Common myeloid progenitor, CD34-positive (primary cell): ENCODE measurements around the gene ANKRD33.

Source experiments
- CTCF ChIA-PET: fragments of 350-600 bp; sonication (Branson Sonifier 250); formaldehyde crosslinking; loops from one replicate; lab custom pipeline; 2021; ENCODE audit warnings: antibody characterized with exemption; lab: Charles Lee
- POLR2A ChIA-PET: fragments of 350-600 bp; sonication (Branson Sonifier 250); formaldehyde crosslinking; loops from one replicate; lab custom pipeline; 2021; ENCODE audit warnings: antibody characterized with exemption; lab: Charles Lee
- DNase-seq, 3 donors: peaks; one replicate each; pipeline versions ENCODE4 v3.0.0 to v3.0.0-alpha.2; 2013
- H3K27ac ChIP-seq, 2 experiments: 1 replicate in 1 of 2; 2 replicates in 1 of 2; pipeline ENCODE4 v1.7.0; 2013; ENCODE audit warnings: inconsistent platforms in 2 of 2, low read length in 2 of 2, mild to moderate bottlenecking in 2 of 2, low read depth in 1 of 2, moderate library complexity in 1 of 2; ENCODE audit not compliant: severe bottlenecking in 2 of 2, insufficient read depth in 1 of 2, poor library complexity in 1 of 2
- H3K27me3 ChIP-seq, 5 experiments: replicated peaks in 2 of 5; 1 replicate in 3 of 5; 2 replicates in 2 of 5; pipeline versions ENCODE4 v1.6.1 to v1.7.0; 2013; ENCODE audit warnings: low read length in 4 of 5, mild to moderate bottlenecking in 2 of 5, moderate library complexity in 2 of 5, inconsistent platforms in 1 of 5; ENCODE audit not compliant: insufficient read depth in 5 of 5, control insufficient read depth in 4 of 5
- H3K36me3 ChIP-seq, 4 experiments: 1 replicate in 2 of 4; 2 replicates in 2 of 4; pipeline versions ENCODE4 v1.6.1 to v1.7.0; 2013; ENCODE audit warnings: low read length in 3 of 4, control low read depth in 1 of 4, mild to moderate bottlenecking in 1 of 4; ENCODE audit not compliant: control insufficient read depth in 4 of 4, insufficient read depth in 4 of 4
- H3K4me1 ChIP-seq, 4 experiments: 1 replicate in 3 of 4; 2 replicates in 1 of 4; pipeline versions ENCODE4 v1.6.1 to v1.7.1; 2013; ENCODE audit warnings: low read length in 3 of 4, mild to moderate bottlenecking in 3 of 4, control low read depth in 1 of 4, inconsistent platforms in 1 of 4, moderate library complexity in 1 of 4; ENCODE audit not compliant: control insufficient read depth in 4 of 4, insufficient read depth in 4 of 4; ENCODE audit errors: control extremely low read depth in 1 of 4
- H3K4me3 ChIP-seq, 7 experiments: 1 replicate in 4 of 7; 2 replicates in 3 of 7; pipeline versions ENCODE4 v1.5.1 to v1.7.0; 2013; ENCODE audit warnings: mild to moderate bottlenecking in 7 of 7, low read length in 6 of 7, moderate library complexity in 6 of 7, inconsistent platforms in 2 of 7, low read depth in 2 of 7, control low read depth in 1 of 7; ENCODE audit not compliant: insufficient read depth in 4 of 7, control insufficient read depth in 1 of 7; ENCODE audit errors: extremely low read depth in 1 of 7
- H3K9me3 ChIP-seq, 5 experiments: 1 replicate in 4 of 5; 2 replicates in 1 of 5; pipeline versions ENCODE4 v1.6.1 to v1.7.1; 2013; ENCODE audit warnings: low read length in 4 of 5, mild to moderate bottlenecking in 2 of 5, inconsistent platforms in 1 of 5, low read depth in 1 of 5, moderate library complexity in 1 of 5; ENCODE audit not compliant: control insufficient read depth in 4 of 5, insufficient read depth in 2 of 5; ENCODE audit errors: control extremely low read depth in 1 of 5
- WGBS: methylation state at CpG from one replicate; pipeline ENCODE4 v1.1.5; 2013; ENCODE audit not compliant: insufficient coverage; 5-methylcytosine and 5-hydroxymethylcytosine counted together

The ANKRD33 gene

DNA sequence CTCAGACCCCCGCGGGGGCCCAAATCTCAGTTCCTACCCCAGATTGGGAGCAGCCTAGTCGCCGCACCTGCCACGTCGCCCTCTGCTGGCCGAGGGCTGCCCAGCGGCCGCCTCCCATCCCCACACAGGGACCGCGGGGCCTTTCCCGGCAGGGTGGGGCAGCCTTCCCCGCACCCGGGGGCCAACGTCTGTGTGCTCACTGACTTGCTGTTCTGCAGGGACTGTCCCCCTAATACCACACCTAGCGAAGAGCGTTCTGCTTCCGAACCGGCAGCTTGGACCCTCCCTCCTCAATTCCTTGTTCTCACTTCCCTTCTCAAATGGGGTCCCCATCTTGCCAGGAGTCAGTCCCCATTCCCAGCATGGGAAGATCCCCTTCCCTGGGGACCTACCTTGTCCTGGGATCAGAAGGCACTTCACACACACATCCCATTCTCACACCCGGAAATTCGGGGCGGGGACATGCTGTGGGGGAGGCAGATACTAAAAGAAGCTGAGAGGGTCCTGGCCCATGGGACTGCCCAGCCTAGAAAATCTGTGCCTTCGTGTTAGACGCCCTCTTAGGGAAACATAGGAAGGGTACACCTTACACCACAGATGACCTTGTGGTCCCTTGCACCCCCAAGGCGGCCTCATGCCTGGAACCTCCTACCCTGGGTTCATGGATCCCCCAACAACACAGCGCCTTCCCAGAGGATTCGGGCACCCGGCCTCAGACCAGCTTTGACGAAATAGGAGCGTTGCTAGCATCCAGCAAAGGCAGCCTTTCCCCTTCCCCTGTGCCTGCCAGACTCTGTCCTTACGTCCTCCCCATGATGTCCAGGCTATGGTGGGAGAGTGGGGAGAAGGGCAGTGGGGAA is 35.8 kb downstream of the ANKRD33 start:
- Histone ChIP-seq H3K4me3 (peak overlapping the region in 3 of 7 experiments; percentile 26 to 58 (median 42)), H3K27ac (no peak overlapping the region), H3K9me3 (no peaks in the 10 kb centered on the region), H3K4me1 (peaks cover 10 to 29% (median 29%) of the 10 kb centered on the region in 4 experiments), H3K27me3 (no peaks in the 10 kb centered on the region), H3K36me3 (no peaks in the 10 kb centered on the region)
- WGBS = 17% methylated on average over 14 of the region's 31 CpGs
- DNase-seq = peak; percentile 20 to 45 (median 42)
- CTCF ChIA-PET = interaction anchor here (0.7 to 7.5 kb wide), 24 partner anchors 8 to 155 kb away, joined by 3 to 77 read pairs (median 6); partner anchors contain the start of genes ACVR1B, ACVRL1 and ANKRD33
- POLR2A ChIA-PET = no interaction called here

DNA sequence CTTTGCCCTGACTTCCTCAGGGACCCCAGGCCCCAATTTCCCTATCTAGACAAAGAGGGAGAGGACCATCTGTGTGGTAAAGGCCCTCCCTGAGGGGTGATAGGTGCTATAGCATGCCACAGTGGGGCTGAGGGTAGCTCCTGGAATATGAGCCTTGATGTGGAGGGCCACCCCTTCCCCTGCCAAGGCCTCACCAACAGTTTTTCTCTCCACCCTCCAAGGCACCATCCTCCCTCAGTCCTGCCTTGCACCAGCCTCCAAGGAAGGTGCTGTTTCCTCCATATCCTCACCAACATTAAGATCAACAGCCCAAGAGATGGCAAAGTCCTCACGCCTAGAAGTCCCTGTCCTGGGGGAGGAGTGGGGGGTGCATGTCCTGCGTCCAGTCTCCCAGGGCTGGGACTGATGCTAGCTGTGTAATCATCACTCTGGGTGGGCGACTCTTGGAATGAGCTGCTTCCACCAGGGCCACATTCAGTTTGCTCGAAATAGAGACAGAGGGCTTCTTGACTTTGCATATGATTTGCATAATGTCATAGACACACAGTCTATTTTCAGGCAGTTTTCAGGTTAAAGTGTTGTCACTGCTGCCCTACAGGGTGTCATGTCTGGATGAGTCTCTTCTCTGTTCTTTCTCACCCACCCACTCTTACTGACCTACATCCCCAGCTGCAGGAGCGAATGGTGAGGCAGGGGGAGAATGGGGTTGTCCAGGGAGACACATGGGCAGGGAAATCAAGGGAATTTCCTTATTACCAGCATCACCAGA is 36.8 kb downstream of the ANKRD33 start:
- H3K4me1 ChIP-seq = peaks cover 10 to 29% (median 29%) of the 10 kb centered on the region in 4 experiments
- no peak overlapping the region for H3K4me3 ChIP-seq
- H3K9me3 ChIP-seq = no peaks in the 10 kb centered on the region
- no peaks in the 10 kb centered on the region for H3K27me3 ChIP-seq
- no peaks in the 10 kb centered on the region for H3K36me3 ChIP-seq
- H3K27ac ChIP-seq = no peak overlapping the region
- DNase-seq = no peak
- POLR2A ChIA-PET = no interaction called here
- WGBS = 93% methylated on average over 2 of the region's 5 CpGs
- CTCF ChIA-PET = interaction anchor here (1.2 to 7.5 kb wide), 15 partner anchors 11 to 79 kb away, joined by 3 to 77 read pairs (median 13); partner anchors contain the start of genes ACVR1B, ACVRL1 and ANKRD33

DNA sequence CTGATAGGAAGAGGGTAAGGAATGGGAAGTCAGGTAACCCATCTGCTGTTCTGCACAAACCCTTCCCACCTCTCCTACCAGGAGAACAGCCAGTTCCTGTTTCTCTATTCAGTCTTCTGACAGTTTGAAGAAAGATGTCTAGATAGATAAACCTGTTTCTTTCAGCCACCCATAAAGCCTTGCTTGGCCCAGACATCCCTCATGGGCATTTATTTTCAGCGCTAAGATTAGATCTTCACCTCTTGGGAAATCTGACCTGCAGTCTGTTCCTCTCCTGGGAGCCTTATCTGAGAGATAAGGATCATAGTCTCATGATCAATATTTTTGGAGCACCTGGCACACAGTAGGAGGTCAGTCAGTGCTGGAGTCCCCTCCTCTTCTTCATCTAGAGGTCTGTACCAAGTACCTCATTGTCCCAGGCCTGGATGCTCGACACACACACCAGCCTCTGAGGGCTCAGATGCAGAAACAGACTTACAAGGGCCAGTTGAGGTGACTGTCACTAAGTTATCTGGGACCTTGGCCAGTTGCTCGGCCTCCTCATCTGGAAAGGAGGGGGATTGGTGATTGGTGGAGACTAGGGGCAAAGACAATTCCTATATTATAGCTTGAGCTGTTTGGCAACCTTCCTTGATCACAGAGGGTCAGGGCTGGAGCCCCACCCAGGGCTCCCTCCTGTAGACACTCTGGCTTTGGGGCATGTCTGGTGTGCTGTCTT is 37.6 kb downstream of the ANKRD33 start:
- POLR2A ChIA-PET = interaction anchor here (1.3 kb wide), 1 partner anchor 309 kb away, joined by 3 read pairs; no protein-coding TSS in a partner anchor
- peak in 1 of 3 donors; percentile 30 for DNase-seq
- CTCF ChIA-PET = interaction anchor here (0.8 to 7.5 kb wide), 18 partner anchors 9 to 79 kb away, joined by 3 to 77 read pairs (median 6); partner anchors contain the start of genes ACVR1B and ANKRD33
- Histone ChIP-seq H3K27me3 (no peaks in the 10 kb centered on the region), H3K36me3 (no peaks in the 10 kb centered on the region), H3K9me3 (no peaks in the 10 kb centered on the region), H3K4me3 (no peak overlapping the region), H3K4me1 (peaks cover 10 to 29% (median 29%) of the 10 kb centered on the region in 4 experiments), H3K27ac (no peak overlapping the region)
- 63% methylated on average over 2 of the region's 3 CpGs for WGBS

DNA sequence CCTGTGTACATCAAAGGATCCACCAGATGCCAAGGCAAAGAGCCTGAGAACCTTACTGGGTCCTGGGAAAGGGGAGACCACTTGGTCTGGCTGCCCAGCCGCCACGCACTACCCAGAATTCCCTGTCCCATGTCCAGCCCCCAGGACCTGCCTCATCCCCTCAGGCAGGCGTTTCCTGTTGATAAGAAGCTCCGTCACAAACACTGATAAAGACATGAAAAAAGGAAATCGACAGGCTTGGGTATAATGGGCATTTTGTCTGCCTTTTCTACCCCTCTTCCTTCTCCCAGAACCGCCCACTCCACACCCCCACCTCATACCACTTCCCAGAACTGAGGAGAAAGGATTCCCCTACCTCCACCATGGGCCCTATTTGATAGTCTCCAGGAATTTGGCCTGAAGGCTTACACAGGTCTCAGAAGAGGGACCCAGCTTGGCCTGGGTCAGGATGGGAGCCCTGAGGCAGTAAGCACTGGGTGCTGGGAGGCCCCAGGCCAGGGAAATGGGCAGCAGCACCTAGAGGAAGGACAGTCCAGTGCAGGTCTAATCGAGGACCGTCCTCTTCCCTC is 38.2 kb downstream of the ANKRD33 start:
- Histone ChIP-seq H3K4me1 (peaks cover 10 to 29% (median 29%) of the 10 kb centered on the region in 4 experiments), H3K9me3 (no peaks in the 10 kb centered on the region), H3K4me3 (no peak overlapping the region), H3K27ac (no peak overlapping the region), H3K36me3 (no peaks in the 10 kb centered on the region), H3K27me3 (no peaks in the 10 kb centered on the region)
- CTCF ChIA-PET = interaction anchor here (0.8 to 7.5 kb wide), 17 partner anchors 8 to 99 kb away, joined by 3 to 77 read pairs (median 5); partner anchors contain the start of genes ACVR1B and ANKRD33
- POLR2A ChIA-PET = interaction anchor here (1.3 kb wide), 1 partner anchor 309 kb away, joined by 3 read pairs; no protein-coding TSS in a partner anchor
- DNase-seq = peak; percentile 37 to 61 (median 53)
- 8% methylated on average over 2 of the region's 8 CpGs for WGBS

DNA sequence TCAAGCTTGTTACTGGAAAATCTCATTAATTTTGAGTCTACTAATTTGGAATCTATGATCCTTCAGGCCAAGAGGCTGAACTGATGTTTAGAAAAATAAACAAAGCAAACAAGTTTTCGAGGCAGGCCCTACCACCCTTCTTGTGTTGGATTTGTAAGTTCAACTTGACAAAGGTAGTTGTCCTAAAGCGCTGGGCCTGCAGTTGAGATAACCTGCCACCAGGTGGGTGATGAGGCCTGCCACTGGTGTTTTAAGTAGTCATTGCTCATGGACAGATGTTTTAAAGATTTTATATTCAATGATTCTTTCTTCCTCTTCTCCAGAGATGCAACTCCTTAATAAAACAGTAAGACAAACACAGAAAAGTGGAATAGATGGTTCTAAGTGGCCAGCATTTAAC is 38.8 kb downstream of the ANKRD33 start:
- WGBS = 100% methylated on average over 1 of the region's 2 CpGs
- POLR2A ChIA-PET = interaction anchor here (1.3 kb wide), 1 partner anchor 308 kb away, joined by 3 read pairs; no protein-coding TSS in a partner anchor

More for the DNA sequence above, 38.8 kb downstream of the ANKRD33 start:
- peak; percentile 59 to 80 (median 78) for DNase-seq
- CTCF ChIA-PET = interaction anchor here (0.8 to 7.5 kb wide), 19 partner anchors 9 to 99 kb away, joined by 3 to 77 read pairs (median 5); partner anchors contain the start of genes ACVR1B and ANKRD33
- H3K4me1 ChIP-seq = peaks cover 10 to 29% (median 29%) of the 10 kb centered on the region in 4 experiments
- no peak overlapping the region for H3K4me3 ChIP-seq
- no peaks in the 10 kb centered on the region for H3K9me3 ChIP-seq
- H3K27ac ChIP-seq = no peak overlapping the region
- H3K27me3 ChIP-seq = no peaks in the 10 kb centered on the region
- H3K36me3 ChIP-seq = no peaks in the 10 kb centered on the region
